ENCODE results near the gene RIMBP2.

- no peak for TF ChIP-seq CTCF (conservative IDR thresholded peaks at IDR 0.05 in 1 of 2, IDR thresholded peaks at IDR 0.05 in 1 of 2; ENCODE audit: low read depth in 1 of 2, low read length in 2 of 2)
- TF ChIP-seq EZH2 (IDR thresholded peaks at IDR 0.05; ENCODE audit: low read length, missing control alignments) = no peak
Observed at GRCh38 chr12:130394906-130395305, 321.2 kb downstream of the RIMBP2 start.

Measured in fibroblast of lung (primary cell).